ENCODE measurements around the gene CNTNAP2. TPM values are rescaled to one million over a fixed set of nuclear protein-coding genes. Genes with fewer than 3 reads are reported as not detected.

Gene CNTNAP2
- total and polyA plus RNA-seq, 4 donors, result not detected

DNA sequence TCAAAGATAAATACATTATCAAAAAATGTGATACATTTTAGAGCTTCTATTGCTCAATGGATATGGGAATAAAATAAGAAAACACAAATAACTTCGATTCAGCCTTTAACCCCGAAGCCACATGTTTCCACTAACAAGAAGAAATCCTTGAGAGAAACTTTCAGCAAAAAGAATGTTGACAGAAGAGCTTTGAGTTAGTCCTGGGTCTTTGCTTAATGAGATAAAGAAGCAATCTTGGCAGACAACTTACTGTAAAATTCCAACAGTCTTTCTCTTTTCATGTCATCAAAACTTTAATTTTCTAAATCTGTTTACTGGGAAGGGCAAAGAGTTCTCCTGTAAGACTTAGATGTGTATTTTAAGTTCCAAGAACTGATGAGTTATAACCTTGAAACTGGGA lies 810.2 kb downstream of the CNTNAP2 start:
- H3K9me3 ChIP-seq (ENCODE audit: control insufficient read depth, low read length), result no peaks in the 10 kb centered on the region
- WGBS, 2 donors, result 29 to 36% methylated on average over 2 of the region's 2 CpGs
- H3K36me3 ChIP-seq (ENCODE audit: control insufficient read depth in 1 of 2, insufficient read depth in 2 of 2, low read length in 1 of 2), result no peaks in the 10 kb centered on the region
- no peak overlapping the region for H3K27ac ChIP-seq (ENCODE audit: low read depth in 1 of 2, low read length in 2 of 2)
- ATAC-seq (ENCODE audit: low FRiP score) (no peak), DNase-seq (no peak)
- H3K4me3 ChIP-seq (ENCODE audit: low read length in 2 of 2), result no peak overlapping the region
- H3K27me3 ChIP-seq (ENCODE audit: control insufficient read depth in 1 of 2, insufficient read depth in 2 of 2, low read length in 1 of 2), result no peaks in the 10 kb centered on the region
- H3K4me1 ChIP-seq (ENCODE audit: control insufficient read depth in 1 of 2, insufficient read depth in 2 of 2, low read length in 2 of 2), result no peaks in the 10 kb centered on the region
- intact Hi-C loops (cut with DNase I), result no loop called here

- no peak overlapping the region for H3K27ac ChIP-seq (ENCODE audit: low read depth in 1 of 2, low read length in 2 of 2)
- WGBS, 2 donors, result 17 to 25% methylated on average over 1 of the region's 1 CpG
- no peaks in the 10 kb centered on the region for H3K36me3 ChIP-seq (ENCODE audit: control insufficient read depth in 1 of 2, insufficient read depth in 2 of 2, low read length in 1 of 2)
- no peak for ATAC-seq (ENCODE audit: low FRiP score)
- no peak for DNase-seq
- H3K4me3 ChIP-seq (ENCODE audit: low read length in 2 of 2), result no peak overlapping the region
- intact Hi-C loops (cut with DNase I), result no loop called here
- no peaks in the 10 kb centered on the region for H3K4me1 ChIP-seq (ENCODE audit: control insufficient read depth in 1 of 2, insufficient read depth in 2 of 2, low read length in 2 of 2)
- H3K27me3 ChIP-seq (ENCODE audit: control insufficient read depth in 1 of 2, insufficient read depth in 2 of 2, low read length in 1 of 2), result no peaks in the 10 kb centered on the region
- H3K9me3 ChIP-seq (ENCODE audit: control insufficient read depth, low read length), result no peaks in the 10 kb centered on the region
Measured at GRCh38 chr7:146937836-146938235, 821.2 kb downstream of the CNTNAP2 start.

DNA sequence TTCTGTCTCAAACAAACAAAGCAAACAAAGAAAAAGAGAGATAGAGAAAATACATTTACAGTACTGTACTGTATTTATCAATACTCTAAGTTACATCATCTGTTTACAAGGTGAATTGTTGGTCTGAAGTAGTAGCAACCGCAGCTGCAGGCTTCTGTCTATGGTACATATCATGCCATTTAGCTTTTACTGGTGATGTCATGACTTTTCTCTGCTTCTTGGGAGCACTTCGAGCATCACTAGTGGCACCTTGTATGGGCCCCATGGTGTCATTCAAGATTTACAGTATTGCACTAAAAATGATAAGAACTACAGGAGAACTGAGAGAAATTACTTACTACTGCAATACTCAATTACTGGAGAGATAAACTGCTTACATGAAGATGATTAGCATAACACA lies 826.9 kb downstream of the CNTNAP2 start:
- WGBS, 2 donors, result 84 to 91% methylated on average over 2 of the region's 2 CpGs
- ATAC-seq (ENCODE audit: low FRiP score) (no peak), DNase-seq (no peak)
- Histone ChIP-seq H3K36me3 (ENCODE audit: control insufficient read depth in 1 of 2, insufficient read depth in 2 of 2, low read length in 1 of 2) (no peaks in the 10 kb centered on the region), H3K27me3 (ENCODE audit: control insufficient read depth in 1 of 2, insufficient read depth in 2 of 2, low read length in 1 of 2) (no peaks in the 10 kb centered on the region), H3K27ac (ENCODE audit: low read depth in 1 of 2, low read length in 2 of 2) (no peak overlapping the region), H3K4me1 (ENCODE audit: control insufficient read depth in 1 of 2, insufficient read depth in 2 of 2, low read length in 2 of 2) (no peaks in the 10 kb centered on the region), H3K4me3 (ENCODE audit: low read length in 2 of 2) (no peak overlapping the region), H3K9me3 (ENCODE audit: control insufficient read depth, low read length) (no peaks in the 10 kb centered on the region)
- intact Hi-C loops (cut with DNase I), result no loop called here

GRCh38 chr7:146948703-146949102 lies 832.1 kb downstream of the CNTNAP2 start:
- DNase-seq, result no peak
- WGBS, 2 donors, result 77 to 78% methylated on average over 1 of the region's 1 CpG
- Histone ChIP-seq H3K27me3 (ENCODE audit: control insufficient read depth in 1 of 2, insufficient read depth in 2 of 2, low read length in 1 of 2) (no peaks in the 10 kb centered on the region), H3K4me3 (ENCODE audit: low read length in 2 of 2) (no peak overlapping the region), H3K9me3 (ENCODE audit: control insufficient read depth, low read length) (no peaks in the 10 kb centered on the region), H3K4me1 (ENCODE audit: control insufficient read depth in 1 of 2, insufficient read depth in 2 of 2, low read length in 2 of 2) (no peaks in the 10 kb centered on the region), H3K36me3 (ENCODE audit: control insufficient read depth in 1 of 2, insufficient read depth in 2 of 2, low read length in 1 of 2) (no peaks in the 10 kb centered on the region), H3K27ac (ENCODE audit: low read depth in 1 of 2, low read length in 2 of 2) (no peak overlapping the region)
- intact Hi-C loops (cut with DNase I), result no loop called here
- no peak for ATAC-seq (ENCODE audit: low FRiP score)

GRCh38 chr7:146956321-146956720 lies 839.7 kb downstream of the CNTNAP2 start:
- H3K36me3 ChIP-seq (ENCODE audit: control insufficient read depth in 1 of 2, insufficient read depth in 2 of 2, low read length in 1 of 2), result no peaks in the 10 kb centered on the region
- no peaks in the 10 kb centered on the region for H3K9me3 ChIP-seq (ENCODE audit: control insufficient read depth, low read length)
- H3K4me1 ChIP-seq (ENCODE audit: control insufficient read depth in 1 of 2, insufficient read depth in 2 of 2, low read length in 2 of 2), result no peaks in the 10 kb centered on the region
- no peak overlapping the region for H3K27ac ChIP-seq (ENCODE audit: low read depth in 1 of 2, low read length in 2 of 2)
- DNase-seq, result no peak
- no peak for ATAC-seq (ENCODE audit: low FRiP score)
- H3K27me3 ChIP-seq (ENCODE audit: control insufficient read depth in 1 of 2, insufficient read depth in 2 of 2, low read length in 1 of 2), result no peaks in the 10 kb centered on the region
- H3K4me3 ChIP-seq (ENCODE audit: low read length in 2 of 2), result no peak overlapping the region
- intact Hi-C loops (cut with DNase I), result no loop called here

DNA sequence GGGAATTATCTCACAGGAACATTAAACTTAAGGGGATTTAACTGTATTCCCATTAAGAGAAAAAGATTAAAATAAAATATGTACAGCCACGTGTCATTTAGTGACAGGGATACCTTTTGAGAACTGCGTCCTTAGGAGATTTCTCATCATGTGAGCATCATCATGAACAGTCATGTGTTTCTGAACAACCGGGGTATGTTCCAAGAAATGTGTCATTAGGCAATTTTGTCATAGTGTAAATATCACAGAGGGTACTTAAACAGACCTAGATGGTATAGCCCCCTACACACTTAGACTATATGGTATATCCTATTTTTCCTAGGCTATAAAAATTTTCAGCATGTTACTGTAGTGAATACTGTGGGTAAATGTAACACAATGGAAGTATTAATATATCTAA lies 840.3 kb downstream of the CNTNAP2 start:
- Histone ChIP-seq H3K4me3 (ENCODE audit: low read length in 2 of 2) (no peak overlapping the region), H3K9me3 (ENCODE audit: control insufficient read depth, low read length) (no peaks in the 10 kb centered on the region), H3K27ac (ENCODE audit: low read depth in 1 of 2, low read length in 2 of 2) (no peak overlapping the region), H3K36me3 (ENCODE audit: control insufficient read depth in 1 of 2, insufficient read depth in 2 of 2, low read length in 1 of 2) (no peaks in the 10 kb centered on the region), H3K4me1 (ENCODE audit: control insufficient read depth in 1 of 2, insufficient read depth in 2 of 2, low read length in 2 of 2) (no peaks in the 10 kb centered on the region), H3K27me3 (ENCODE audit: control insufficient read depth in 1 of 2, insufficient read depth in 2 of 2, low read length in 1 of 2) (no peaks in the 10 kb centered on the region)
- 69 to 75% methylated on average over 3 of the region's 3 CpGs for WGBS, 2 donors
- DNase-seq (no peak), ATAC-seq (ENCODE audit: low FRiP score) (no peak)
- intact Hi-C loops (cut with DNase I), result no loop called here

DNA sequence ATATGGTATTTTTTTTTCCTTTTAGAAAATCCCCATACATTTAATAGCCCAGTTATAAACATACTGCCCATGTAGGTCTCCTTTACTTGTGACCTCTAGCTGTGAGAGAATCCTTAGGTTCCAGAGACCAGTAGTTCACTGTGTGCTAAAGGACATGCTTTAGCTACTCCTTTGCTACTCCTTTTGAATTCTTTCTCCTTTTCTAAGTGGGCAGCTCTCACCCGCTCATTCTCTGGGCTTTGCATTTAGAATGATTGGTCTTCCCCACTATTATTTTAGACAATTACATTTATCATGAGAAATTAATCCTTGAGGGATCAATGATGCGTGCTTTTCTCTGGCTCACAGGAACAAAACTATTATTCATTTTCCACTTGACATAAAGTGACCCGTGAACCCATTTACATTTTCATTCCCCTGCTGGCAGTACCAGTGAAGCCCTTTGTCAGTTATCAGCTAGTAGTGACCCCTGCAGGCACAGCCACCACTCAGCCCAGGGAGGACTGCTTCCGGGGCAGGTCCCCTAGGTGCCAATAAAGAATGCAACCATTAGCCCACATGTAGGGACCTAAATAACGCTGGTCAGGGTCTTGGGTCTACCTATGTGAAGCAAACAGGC lies 844.3 kb downstream of the CNTNAP2 start:
- 53% methylated on average over 5 of the region's 5 CpGs for WGBS, 2 donors
- ATAC-seq (ENCODE audit: low FRiP score), result no peak
- Histone ChIP-seq H3K4me1 (ENCODE audit: control insufficient read depth in 1 of 2, insufficient read depth in 2 of 2, low read length in 2 of 2) (no peaks in the 10 kb centered on the region), H3K27ac (ENCODE audit: low read depth in 1 of 2, low read length in 2 of 2) (peak overlapping the region in 1 of 2 donors; percentile 31), H3K36me3 (ENCODE audit: control insufficient read depth in 1 of 2, insufficient read depth in 2 of 2, low read length in 1 of 2) (no peaks in the 10 kb centered on the region), H3K9me3 (ENCODE audit: control insufficient read depth, low read length) (no peaks in the 10 kb centered on the region), H3K4me3 (ENCODE audit: low read length in 2 of 2) (no peak overlapping the region), H3K27me3 (ENCODE audit: control insufficient read depth in 1 of 2, insufficient read depth in 2 of 2, low read length in 1 of 2) (no peaks in the 10 kb centered on the region)
- DNase-seq, result no peak
- intact Hi-C loops (cut with DNase I), result no loop called here

- intact Hi-C loops (cut with DNase I), result no loop called here
- ATAC-seq (ENCODE audit: low FRiP score), result peak; percentile 49
- no peak overlapping the region for H3K27ac ChIP-seq (ENCODE audit: low read depth in 1 of 2, low read length in 2 of 2)
- no peaks in the 10 kb centered on the region for H3K27me3 ChIP-seq (ENCODE audit: control insufficient read depth in 1 of 2, insufficient read depth in 2 of 2, low read length in 1 of 2)
- H3K4me1 ChIP-seq (ENCODE audit: control insufficient read depth in 1 of 2, insufficient read depth in 2 of 2, low read length in 2 of 2), result no peaks in the 10 kb centered on the region
- no peak for DNase-seq
- no peaks in the 10 kb centered on the region for H3K9me3 ChIP-seq (ENCODE audit: control insufficient read depth, low read length)
- H3K36me3 ChIP-seq (ENCODE audit: control insufficient read depth in 1 of 2, insufficient read depth in 2 of 2, low read length in 1 of 2), result no peaks in the 10 kb centered on the region
- 2 to 5% methylated on average over 4 of the region's 4 CpGs for WGBS, 2 donors
- H3K4me3 ChIP-seq (ENCODE audit: low read length in 2 of 2), result no peak overlapping the region
Measured at GRCh38 chr7:146961617-146962016, 845.0 kb downstream of the CNTNAP2 start.

- ATAC-seq (ENCODE audit: low FRiP score), result no peak
- 88 to 94% methylated on average over 3 of the region's 3 CpGs for WGBS, 2 donors
- Histone ChIP-seq H3K27ac (ENCODE audit: low read depth in 1 of 2, low read length in 2 of 2) (no peak overlapping the region), H3K36me3 (ENCODE audit: control insufficient read depth in 1 of 2, insufficient read depth in 2 of 2, low read length in 1 of 2) (no peaks in the 10 kb centered on the region), H3K27me3 (ENCODE audit: control insufficient read depth in 1 of 2, insufficient read depth in 2 of 2, low read length in 1 of 2) (no peaks in the 10 kb centered on the region), H3K4me1 (ENCODE audit: control insufficient read depth in 1 of 2, insufficient read depth in 2 of 2, low read length in 2 of 2) (no peaks in the 10 kb centered on the region), H3K9me3 (ENCODE audit: control insufficient read depth, low read length) (no peaks in the 10 kb centered on the region), H3K4me3 (ENCODE audit: low read length in 2 of 2) (no peak overlapping the region)
- no peak for DNase-seq
- intact Hi-C loops (cut with DNase I), result no loop called here
Measured at GRCh38 chr7:146966274-146966673, 849.7 kb downstream of the CNTNAP2 start.

All from aorta (tissue), 5 donors.